Lung (tissue), 12 donors: ENCODE results near the gene GLRX2. TPM values are rescaled to one million over a fixed set of nuclear protein-coding genes. Genes with fewer than 3 reads are reported as not detected.
A peak's percentile ranks its signal among the peaks of the same experiment; 100 is the strongest.

ENCODE experiments used
- ATAC-seq: fragments of 200-7000 bp; cut with Tn5 transposase; one replicate; pipeline ENCODE4 v1.9.1; 2020; ENCODE audit warnings: moderate number of reproducible peaks; ENCODE audit not compliant: insufficient read depth, low FRiP score
- DNase-seq, 3 donors: peaks; one replicate each; pipeline ENCODE4 v3.0.0-alpha.2; 2013 to 2017
- H3K27ac ChIP-seq, 2 donors: one replicate each; pipeline ENCODE4 v1.5.1; 2013; ENCODE audit warnings: mild to moderate bottlenecking in 2 of 2, moderate library complexity in 2 of 2, control low read depth in 1 of 2, inconsistent platforms in 1 of 2, low read depth in 1 of 2, low read length in 1 of 2
- H3K27me3 ChIP-seq, 3 donors: one replicate each; pipeline ENCODE4 v1.5.1; 2013; ENCODE audit warnings: low read length in 2 of 3; ENCODE audit not compliant: control insufficient read depth in 3 of 3, insufficient read depth in 3 of 3
- H3K36me3 ChIP-seq, 4 donors: one replicate each; pipeline ENCODE4 v1.5.1; 2013; ENCODE audit warnings: low read length in 4 of 4, mild to moderate bottlenecking in 1 of 4, moderate library complexity in 1 of 4; ENCODE audit not compliant: control insufficient read depth in 4 of 4, insufficient read depth in 4 of 4
- H3K4me1 ChIP-seq, 5 donors: one replicate each; pipeline ENCODE4 v1.5.1; 2013; ENCODE audit warnings: low read length in 5 of 5, mild to moderate bottlenecking in 2 of 5, moderate library complexity in 1 of 5; ENCODE audit not compliant: control insufficient read depth in 5 of 5, insufficient read depth in 5 of 5
- H3K4me3 ChIP-seq: one replicate; pipeline ENCODE4 v1.5.1; 2013; ENCODE audit warnings: mild to moderate bottlenecking, control low read depth, moderate library complexity
- H3K9ac ChIP-seq, 2 donors: one replicate each; pipeline ENCODE4 v1.5.1; 2013; ENCODE audit warnings: low read length in 2 of 2, control low read depth in 1 of 2; ENCODE audit not compliant: insufficient read depth in 1 of 2
- H3K9me3 ChIP-seq, 4 donors: one replicate each; pipeline ENCODE4 v1.5.1; 2013; ENCODE audit warnings: low read length in 3 of 4, mild to moderate bottlenecking in 1 of 4, moderate library complexity in 1 of 4; ENCODE audit not compliant: control insufficient read depth in 4 of 4, insufficient read depth in 3 of 4
- CTCF ChIP-seq: IDR thresholded peaks from 2 replicates; pipeline ENCODE4 v1.5.1; 2012; ENCODE audit warnings: mild to moderate bottlenecking; ENCODE audit errors: control extremely low read depth, extremely low read depth
- WGBS, 2 donors: extraction: QIAGEN DNeasy Blood & Tissue Kit; methylation state at CpG; one replicate each; pipeline ENCODE4 v1.1.7; 2013; 5-methylcytosine and 5-hydroxymethylcytosine counted together
- polyA plus RNA-seq, 2 donors: library from polyadenylated mRNA; stranded (reverse); fragments of 200-250 nt; gene quantifications; one replicate each; pipeline ENCODE4 v1.2.1, GENCODE V29; 2013
- total RNA-seq, 2 donors: library from RNA; depleted of rRNA in 1 of 2; stranded (reverse); fragments of >200 nt in 1 of 2; gene quantifications; one replicate each; pipeline ENCODE4 v1.2.1, GENCODE V29; 2014 to 2021
- donor health status: control.
- donor health status: control.
- donor health status: Bipolar disorder and iron deficiency.
- donor health status: healthy.
- donor health status: DM: yes; HTN: yes; CAD: no.

GLRX2 gene
- total and polyA plus RNA-seq, 4 donors = 6.3 to 19.6 (median 15.1) TPM

GRCh38 chr1:193121616-193122593 is 16.7 kb upstream of the GLRX2 start, which contains the start of gene CDC73:
Gene CDC73, plus strand, starts transcription at chr1:193122031. Its CDS starts 170 bp downstream, at chr1:193122201.
- Histone ChIP-seq H3K4me3 (peak within 1 kb of the TSS; percentile 65), H3K9ac (peak within 1 kb of the TSS; percentile 92 to 93), H3K27me3 (no peaks in the 10 kb centered on the region), H3K4me1 (peaks cover 0 to 24% (median 6%) of the 10 kb centered on the region in 5 donors), H3K36me3 (peaks cover 0 to 6% (median 2%) of the 10 kb centered on the region in 4 donors), H3K27ac (peak within 1 kb of the TSS; percentile 92 to 96), H3K9me3 (no peaks in the 10 kb centered on the region)
- peak; percentile 81 for TF ChIP-seq CTCF
- ATAC-seq (peak; percentile 99), DNase-seq (peak; percentile 98 to 99 (median 98))
- WGBS, 2 donors = 0 to 1% methylated on average over 83 to 85 of the region's 85 CpGs

- WGBS, 2 donors = 79 to 82% methylated on average over 6 of the region's 6 CpGs
- no peak for TF ChIP-seq CTCF
- no peak for ATAC-seq
- Histone ChIP-seq H3K4me1 (peaks cover 0 to 24% (median 6%) of the 10 kb centered on the region in 5 donors), H3K9ac (peak overlapping the region in 1 of 2 donors; percentile 92), H3K27me3 (no peaks in the 10 kb centered on the region), H3K4me3 (no peak overlapping the region), H3K27ac (no peak overlapping the region), H3K9me3 (no peaks in the 10 kb centered on the region), H3K36me3 (peaks cover 0 to 4% (median 0%) of the 10 kb centered on the region in 4 donors)
- DNase-seq = no peak
Measured at GRCh38 chr1:193120604-193121166, 15.5 kb upstream of the GLRX2 start.

GRCh38 chr1:193118803-193119730 is 13.9 kb upstream of the GLRX2 start:
- Histone ChIP-seq H3K27ac (no peak overlapping the region), H3K4me3 (no peak overlapping the region), H3K9me3 (no peaks in the 10 kb centered on the region), H3K9ac (no peak overlapping the region), H3K4me1 (peaks cover 0 to 22% (median 4%) of the 10 kb centered on the region in 5 donors), H3K36me3 (no peaks in the 10 kb centered on the region), H3K27me3 (no peaks in the 10 kb centered on the region)
- ATAC-seq (no peak), DNase-seq (no peak)
- 94% methylated on average over 4 of the region's 4 CpGs for WGBS, 2 donors
- no peak for TF ChIP-seq CTCF
